Heart right ventricle (tissue), 16 donors: ENCODE measurements around the gene UBQLNL. TPM values are rescaled to one million over a fixed set of nuclear protein-coding genes. Genes with fewer than 3 reads are reported as not detected.

ENCODE experiments used
- ATAC-seq, 8 donors: fragments of 200-7000 bp; cut with Tn5 transposase; one replicate each; pipeline ENCODE4 v1.9.1; 2020; ENCODE audit warnings: mild to moderate bottlenecking in 8 of 8, moderate library complexity in 8 of 8, moderate number of reproducible peaks in 1 of 8
- DNase-seq, 2 donors: peaks; one replicate each; pipeline ENCODE4 v3.0.0-alpha.2; 2020
- H3K27ac ChIP-seq, 10 donors: fragments of 200-600 bp; sonication (generic) in 2 of 10; one replicate each; pipeline versions ENCODE4 v1.5.0 to v1.8.0; 2020 to 2022; ENCODE audit warnings: mild to moderate bottlenecking in 3 of 10
- H3K27me3 ChIP-seq, 7 donors: fragments of 200-600 bp; one replicate each; pipeline ENCODE4 v1.8.0; 2021 to 2022; ENCODE audit warnings: mild to moderate bottlenecking in 2 of 7
- H3K36me3 ChIP-seq, 9 donors: fragments of 200-600 bp; sonication (generic) in 1 of 9; one replicate each; pipeline versions ENCODE4 v1.5.0 to v1.8.0; 2020 to 2022; ENCODE audit warnings: mild to moderate bottlenecking in 2 of 9
- H3K4me1 ChIP-seq, 9 donors: fragments of 200-600 bp; sonication (generic) in 1 of 9; one replicate each; pipeline versions ENCODE4 v1.5.0 to v1.8.0; 2020 to 2022; ENCODE audit warnings: mild to moderate bottlenecking in 4 of 9
- H3K4me3 ChIP-seq, 10 donors: fragments of 200-600 bp; sonication (generic) in 2 of 10; one replicate each; pipeline versions ENCODE4 v1.5.0 to v1.8.0; 2020 to 2022; ENCODE audit warnings: mild to moderate bottlenecking in 7 of 10, moderate library complexity in 2 of 10
- H3K9me3 ChIP-seq, 11 donors: fragments of 200-600 bp in 10 of 11; sonication (generic) in 2 of 11; one replicate each; pipeline versions ENCODE4 v1.5.0 to v1.8.0; 2013 to 2022; ENCODE audit warnings: mild to moderate bottlenecking in 2 of 11, control low read depth in 1 of 11, moderate library complexity in 1 of 11
- CTCF ChIP-seq, 9 donors: fragments of 200-600 bp; sonication (generic) in 2 of 9; IDR thresholded peaks; one replicate each; pipeline versions ENCODE4 v1.5.0 to v1.8.0; 2021 to 2022; ENCODE audit warnings: antibody characterized with exemption in 9 of 9, mild to moderate bottlenecking in 5 of 9, moderate library complexity in 1 of 9
- WGBS, 2 donors: extraction: QIAGEN DNeasy Blood & Tissue Kit; methylation state at CpG; one replicate each; pipeline ENCODE4 v1.1.7; 2013; ENCODE audit warnings: inconsistent platforms in 1 of 2; 5-methylcytosine and 5-hydroxymethylcytosine counted together
- intact Hi-C, 10 donors: fragments of 100-400 bp; cut with DNase I; formaldehyde crosslinking; loops; one replicate each; pipeline versions ENCODE4 v1.11.1 to v1.14.2; 2022
- polyA plus RNA-seq, 2 donors: library from polyadenylated mRNA; stranded (reverse); fragments of 200-250 nt; gene quantifications; one replicate each; pipeline ENCODE4 v1.2.3, GENCODE V29; 2013
- total RNA-seq, 10 donors: library from RNA; stranded (reverse); fragmentation: NEBNext Ultra II Directional in 3 of 10; extraction: Animal tissue kit (Norgen Biotek cat#: 25700) in 3 of 10; gene quantifications; one replicate each; pipeline versions ENCODE4 v1.2.1 to v1.2.4, GENCODE V29; 2021 to 2023
- donor health status: Arrhythmogenic right ventricular cardiomyopathy.
- donor health status: ischemic (EF 13 %, LVEDD 7.1; RV severe dilation, severe dysfunction).
- donor health status: healthy with polysubstance abuse.
- donor health status: DM: no; HTN: yes; CAD: no.
- donor health status: DM: no; HTN: no; CAD: no.
- donor health status: ischemic (EF 25% LVEDD 6.9; RV normal size, moderate dysfunction).
- donor health status: ischemic (EF 25% LVEDD 5.7; RV mildly dilated, moderate dysfunction).
- donor health status: healthy.
- donor health status: DM: yes; HTN: yes; CAD: no.
- donor health status: Ischemic cardiomyopathy.
- donor health status: ischemic (EF 35%, LVEDD 5.7; RV mildly dilated, moderate dysfunction).
- donor health status: nonischemic (EF 11% LVEDD 7.7; RV severe dilation, severe dysfunction).
- donor health status: DM: yes; HTN: yes; CAD: no.
- donor health status: PGD.
- donor health status: ischemic (EF 29% LVEDD 5.4; RV normal size, mild dysfunction).
- donor health status: nonischemic (EF 23%, LVEDD 6.1; RV moderate dilation, normal function).

UBQLNL gene
- total and polyA plus RNA-seq, 12 donors: 0.10 to 0.80 (median 0.13) TPM; not detected in 5

GRCh38 chr11:5553343-5553742 is 36.8 kb upstream of the UBQLNL start:
- intact Hi-C loops: loop anchor here in 5 of 10 donors (2.0 to 10.0 kb wide), 3 partner anchors 76 to 79 kb away; no protein-coding TSS in a partner anchor
- Histone ChIP-seq H3K36me3 (no peaks in the 10 kb centered on the region), H3K4me3 (no peak overlapping the region), H3K27ac (no peak overlapping the region), H3K4me1 (no peaks in the 10 kb centered on the region), H3K9me3 (no peaks in the 10 kb centered on the region), H3K27me3 (no peaks in the 10 kb centered on the region)
- TF ChIP-seq CTCF (IDR thresholded peaks at IDR 0.05): peak in 8 of 9 donors; percentile 8 to 50 (median 26)
- ATAC-seq: no peak
- no peak for DNase-seq

- WGBS, 2 donors: 67 to 71% methylated on average over 5 of the region's 5 CpGs
- H3K27ac ChIP-seq: no peak overlapping the region
- no peaks in the 10 kb centered on the region for H3K27me3 ChIP-seq
- ATAC-seq (no peak), DNase-seq (no peak)
- no peak for TF ChIP-seq CTCF (IDR thresholded peaks at IDR 0.05)
- H3K4me3 ChIP-seq: no peak overlapping the region
- intact Hi-C loops: loop anchor here in 2 of 10 donors (5.0 to 10.0 kb wide), 2 partner anchors 73 to 76 kb away; no protein-coding TSS in a partner anchor
- H3K36me3 ChIP-seq: no peaks in the 10 kb centered on the region
- H3K9me3 ChIP-seq: no peaks in the 10 kb centered on the region
- H3K4me1 ChIP-seq: no peaks in the 10 kb centered on the region
These were observed 34.1 kb upstream of the UBQLNL start for GRCh38 chr11:5550440-5551095.

- whole genome bisulfite sequencing, 2 donors: 38 to 50% methylated on average over 1 of the region's 1 CpG
- intact Hi-C loops: no loop called here
These were observed 31.9 kb upstream of the UBQLNL start, which contains the start of gene OR52H1 for GRCh38 chr11:5548440-5548839. OR52H1 (minus strand) TSS chr11:5548540; CDS start chr11:5545505, 3,035 bp downstream.

GRCh38 chr11:5547982-5548381 is 31.5 kb upstream of the UBQLNL start:
- no peak for ATAC-seq
- 99 to 100% methylated on average over 1 of the region's 1 CpG for WGBS, 2 donors
- no peak for TF ChIP-seq CTCF (IDR thresholded peaks at IDR 0.05)
- DNase-seq: no peak
- intact Hi-C loops: no loop called here
- Histone ChIP-seq H3K36me3 (no peaks in the 10 kb centered on the region), H3K27me3 (no peaks in the 10 kb centered on the region), H3K27ac (no peak overlapping the region), H3K9me3 (no peaks in the 10 kb centered on the region), H3K4me1 (no peaks in the 10 kb centered on the region), H3K4me3 (no peak overlapping the region)

More at GRCh38 chr11:5548440-5548839, 31.9 kb upstream of the UBQLNL start, which contains the start of gene OR52H1:
- Histone ChIP-seq H3K9me3 (no peaks in the 10 kb centered on the region), H3K36me3 (no peaks in the 10 kb centered on the region), H3K4me3 (no peak within 1 kb of the TSS), H3K27ac (no peak within 1 kb of the TSS), H3K27me3 (no peaks in the 10 kb centered on the region), H3K4me1 (no peaks in the 10 kb centered on the region)
- no peak for DNase-seq
- no peak for ATAC-seq
- TF ChIP-seq CTCF (IDR thresholded peaks at IDR 0.05): no peak
